ENCODE measurements around the gene SHC2. TPM values are rescaled to one million over a fixed set of nuclear protein-coding genes. Genes with fewer than 3 reads are reported as not detected.
A peak's percentile ranks its signal among the peaks of the same experiment; 100 is the strongest.
"Not testable (repeated sequence)": the region's sequence is repeated elsewhere in the genome, so short reads cannot be mapped to it uniquely, and the experiment has no call there.

Gene SHC2
- total and polyA plus RNA-seq, 7 donors: 2.2 to 9.7 (median 4.5) TPM

GRCh38 chr19:424546-424945 is 36.3 kb downstream of the SHC2 start:
- H3K4me1 ChIP-seq: no peaks in the 10 kb centered on the region
- H3K4me3 ChIP-seq: no peak overlapping the region
- no peaks in the 10 kb centered on the region for H3K9me3 ChIP-seq
- intact Hi-C loops (cut with DNase I): no loop called here
- peaks cover 0 to 13% (median 0%) of the 10 kb centered on the region in 3 donors for H3K27me3 ChIP-seq (ENCODE audit: insufficient read depth in 3 of 3, low read length in 2 of 3)
- no peak for ATAC-seq
- WGBS, 3 donors: 93% methylated on average over 15 of the region's 15 CpGs
- no peak for TF ChIP-seq CTCF (IDR thresholded peaks at IDR 0.05)
- peak in 1 of 2 donors; percentile 36 for DNase-seq
- H3K36me3 ChIP-seq (ENCODE audit: insufficient read depth in 1 of 2, low read depth in 1 of 2): no peaks in the 10 kb centered on the region
- H3K27ac ChIP-seq: no peak overlapping the region

- 78 to 86% (median 83%) methylated on average over 25 of the region's 25 CpGs for WGBS, 3 donors
- intact Hi-C loops (cut with DNase I): no loop called here
- no peak for TF ChIP-seq CTCF (IDR thresholded peaks at IDR 0.05)
- Histone ChIP-seq H3K27ac (no peak overlapping the region), H3K4me3 (no peak overlapping the region), H3K36me3 (ENCODE audit: insufficient read depth in 1 of 2, low read depth in 1 of 2) (no peaks in the 10 kb centered on the region), H3K27me3 (ENCODE audit: insufficient read depth in 3 of 3, low read length in 2 of 3) (peaks cover 0 to 13% (median 0%) of the 10 kb centered on the region in 3 donors), H3K4me1 (no peaks in the 10 kb centered on the region), H3K9me3 (no peaks in the 10 kb centered on the region)
- ATAC-seq (no peak), DNase-seq (no peak)
These were observed 37.0 kb downstream of the SHC2 start for GRCh38 chr19:423691-424466.

- H3K9me3 ChIP-seq; ATAC-seq; intact Hi-C loops (cut with DNase I); DNase-seq; H3K36me3 ChIP-seq (ENCODE audit: insufficient read depth in 1 of 2, low read depth in 1 of 2); H3K27ac ChIP-seq; H3K4me3 ChIP-seq; H3K4me1 ChIP-seq: not testable (repeated sequence)
- 78 to 81% (median 79%) methylated on average over 6 to 7 of the region's 9 CpGs for WGBS, 3 donors
- peaks cover 0 to 13% (median 1%) of the 10 kb centered on the region in 3 donors for H3K27me3 ChIP-seq (ENCODE audit: insufficient read depth in 3 of 3, low read length in 2 of 3)
These were observed 38.0 kb downstream of the SHC2 start for GRCh38 chr19:422917-423226.

GRCh38 chr19:422213-422916 is 38.5 kb downstream of the SHC2 start:
- 78 to 82% (median 80%) methylated on average over 40 of the region's 40 CpGs for WGBS, 3 donors
- H3K4me3 ChIP-seq: no peak overlapping the region
- TF ChIP-seq CTCF (IDR thresholded peaks at IDR 0.05): no peak
- intact Hi-C loops (cut with DNase I): no loop called here
- DNase-seq (no peak), ATAC-seq (no peak)
- no peaks in the 10 kb centered on the region for H3K4me1 ChIP-seq
- H3K36me3 ChIP-seq (ENCODE audit: insufficient read depth in 1 of 2, low read depth in 1 of 2): no peaks in the 10 kb centered on the region
- no peak overlapping the region for H3K27ac ChIP-seq
- H3K27me3 ChIP-seq (ENCODE audit: insufficient read depth in 3 of 3, low read length in 2 of 3): peaks cover 0 to 13% (median 1%) of the 10 kb centered on the region in 3 donors
- H3K9me3 ChIP-seq: no peaks in the 10 kb centered on the region

GRCh38 chr19:419721-420515 is 40.9 kb downstream of the SHC2 start:
- no peak for TF ChIP-seq CTCF (IDR thresholded peaks at IDR 0.05)
- Histone ChIP-seq H3K4me3 (no peak overlapping the region), H3K27ac (no peak overlapping the region), H3K36me3 (ENCODE audit: insufficient read depth in 1 of 2, low read depth in 1 of 2) (no peaks in the 10 kb centered on the region), H3K9me3 (no peaks in the 10 kb centered on the region), H3K4me1 (no peaks in the 10 kb centered on the region), H3K27me3 (ENCODE audit: insufficient read depth in 3 of 3, low read length in 2 of 3) (peaks cover 0 to 1% (median 0%) of the 10 kb centered on the region in 3 donors)
- WGBS, 3 donors: 80 to 81% (median 80%) methylated on average over 26 to 31 of the region's 31 CpGs
- ATAC-seq: no peak
- intact Hi-C loops (cut with DNase I): no loop called here
- peak in 1 of 2 donors; percentile 34 for DNase-seq

All from psoas muscle (tissue), 8 donors.